NCI-H1048 (cell line): Measurements from ENCODE around the gene PRKCE.
"Not testable (repeated sequence)": the region's sequence is repeated elsewhere in the genome, so short reads cannot be mapped to it uniquely, and the experiment has no call there.

Experiments used
- DNase-seq: peaks from one replicate; lab custom pipeline; 2025; lab: John Stamatoyannopoulos, UW

Gene PRKCE

GRCh38 chr2:45669032-45669486 is 17.6 kb downstream of the PRKCE start:
- no peak for DNase-seq

GRCh38 chr2:45670646-45671045 is 19.2 kb downstream of the PRKCE start:
- DNase-seq: no peak

GRCh38 chr2:45672138-45672537 is 20.7 kb downstream of the PRKCE start:
- no peak for DNase-seq

GRCh38 chr2:45674035-45674816 is 22.8 kb downstream of the PRKCE start:
- no peak for DNase-seq

GRCh38 chr2:45675263-45675812 is 23.9 kb downstream of the PRKCE start:
- peak; percentile 20 for DNase-seq

- DNase-seq: no peak
Measured at GRCh38 chr2:45676088-45676487, 24.6 kb downstream of the PRKCE start.

GRCh38 chr2:45678791-45679348 is 27.4 kb downstream of the PRKCE start:
- no peak for DNase-seq

GRCh38 chr2:45680351-45680967 is 29.0 kb downstream of the PRKCE start:
- no peak for DNase-seq

GRCh38 chr2:45681675-45682074 is 30.2 kb downstream of the PRKCE start:
- DNase-seq: no peak

GRCh38 chr2:45683292-45683691 is 31.8 kb downstream of the PRKCE start:
- no peak for DNase-seq

GRCh38 chr2:45684756-45685155 is 33.3 kb downstream of the PRKCE start:
- no peak for DNase-seq

GRCh38 chr2:45685260-45685659 is 33.8 kb downstream of the PRKCE start:
- DNase-seq: no peak

GRCh38 chr2:45687964-45688363 is 36.5 kb downstream of the PRKCE start:
- no peak for DNase-seq

GRCh38 chr2:45688479-45689298 is 37.2 kb downstream of the PRKCE start:
- no peak for DNase-seq

- DNase-seq: no peak
Measured at GRCh38 chr2:45690231-45690630, 38.8 kb downstream of the PRKCE start.

GRCh38 chr2:45691171-45691999 is 39.9 kb downstream of the PRKCE start:
- DNase-seq: no peak

GRCh38 chr2:45692566-45692965 is 41.1 kb downstream of the PRKCE start:
- no peak for DNase-seq

- DNase-seq: not testable (repeated sequence)
Measured at GRCh38 chr2:45695480-45696007, 44.1 kb downstream of the PRKCE start.

- DNase-seq: no peak
Measured at GRCh38 chr2:45696708-45697107, 45.2 kb downstream of the PRKCE start.

GRCh38 chr2:45697190-45697589 is 45.7 kb downstream of the PRKCE start:
- no peak for DNase-seq

- DNase-seq: no peak
Measured at GRCh38 chr2:45698554-45698953, 47.1 kb downstream of the PRKCE start.
